Spleen (tissue), 11 donors: ENCODE results near the gene ZNF417. TPM values are rescaled to one million over a fixed set of nuclear protein-coding genes. Genes with fewer than 3 reads are reported as not detected.
"Not testable (repeated sequence)": the region's sequence is repeated elsewhere in the genome, so short reads cannot be mapped to it uniquely, and the experiment has no call there.

Source experiments
- DNase-seq: peaks from one replicate; pipeline ENCODE4 v3.0.0-alpha.2; 2020
- H3K27ac ChIP-seq, 8 donors: fragments of 200-600 bp; sonication (generic) in 7 of 8; 1 replicate in 4 of 8; 2 replicates in 4 of 8; pipeline versions ENCODE4 v1.5.0 to v1.8.0; 2016 to 2021; ENCODE audit warnings: inconsistent platforms in 4 of 8, mild to moderate bottlenecking in 4 of 8, moderate library complexity in 1 of 8
- H3K27me3 ChIP-seq, 7 donors: fragments of 200-600 bp; sonication (generic) in 6 of 7; replicated peaks in 1 of 7; 1 replicate in 4 of 7; 2 replicates in 3 of 7; pipeline versions ENCODE4 v1.5.0 to v1.8.0; 2016 to 2021; ENCODE audit warnings: inconsistent platforms in 3 of 7, mild to moderate bottlenecking in 1 of 7
- H3K36me3 ChIP-seq, 6 donors: fragments of 200-600 bp; sonication (generic) in 5 of 6; 1 replicate in 4 of 6; 2 replicates in 2 of 6; pipeline versions ENCODE4 v1.5.0 to v1.8.0; 2016 to 2021; ENCODE audit warnings: inconsistent platforms in 2 of 6
- H3K4me1 ChIP-seq, 6 donors: fragments of 200-600 bp; sonication (generic) in 5 of 6; 1 replicate in 3 of 6; 2 replicates in 3 of 6; pipeline versions ENCODE4 v1.5.0 to v1.8.0; 2016 to 2021; ENCODE audit warnings: inconsistent platforms in 3 of 6
- H3K4me3 ChIP-seq, 8 donors: fragments of 200-600 bp; sonication (generic) in 7 of 8; 1 replicate in 4 of 8; 2 replicates in 4 of 8; pipeline versions ENCODE4 v1.5.0 to v1.8.0; 2016 to 2021; ENCODE audit warnings: inconsistent platforms in 4 of 8, mild to moderate bottlenecking in 4 of 8, moderate library complexity in 2 of 8
- H3K9me3 ChIP-seq, 8 donors: fragments of 200-600 bp; sonication (generic) in 7 of 8; 1 replicate in 4 of 8; 2 replicates in 4 of 8; pipeline versions ENCODE4 v1.5.0 to v1.8.0; 2016 to 2021; ENCODE audit warnings: inconsistent platforms in 4 of 8
- POLR2A ChIP-seq, 3 donors: fragments of 450-650 bp; IDR thresholded peaks; one replicate each; pipeline ENCODE4 v1.5.1; 2017; ENCODE audit warnings: antibody characterized with exemption in 3 of 3, mild to moderate bottlenecking in 1 of 3
- POLR2AphosphoS5 ChIP-seq, 3 donors: sonication (generic); formaldehyde crosslinking; IDR thresholded peaks; one replicate each; pipeline ENCODE4 v1.5.1; 2017; ENCODE audit warnings: antibody characterized with exemption in 3 of 3
- WGBS, 5 donors: extraction: QIAGEN DNeasy Blood & Tissue Kit in 3 of 5; methylation state at CpG; one replicate each; pipeline versions ENCODE4 v1.1.5 to v1.1.7; 2013 to 2018; 5-methylcytosine and 5-hydroxymethylcytosine counted together
- intact Hi-C: fragments of 100-400 bp; cut with DNase I; formaldehyde crosslinking; loops from one replicate; pipeline ENCODE4 v1.15.0; 2023; ENCODE audit warnings: low total_unique reads
- polyA plus RNA-seq, 3 donors: library from polyadenylated mRNA; stranded (reverse); fragments of 200-250 nt; gene quantifications; one replicate each; pipeline ENCODE4 v1.2.1, GENCODE V29; 2013
- total RNA-seq, 7 donors: library from RNA; depleted of rRNA in 3 of 7; stranded (reverse); fragments of >200 nt in 3 of 7; fragmentation: NEBNext Ultra II Directional in 4 of 7; extraction: Animal tissue kit (Norgen Biotek cat#: 25700) in 4 of 7; gene quantifications; one replicate each; pipeline versions ENCODE4 v1.1.0 to v1.2.1, GENCODE V29; 2016 to 2021
- TF ChIP-seq, protein P1 (sequence below), 11 experiments: fragments of 200-600 bp in 7 of 11; fragments of 450-650 bp in 4 of 11; sonication (generic) in 4 of 11; IDR thresholded peaks in 8 of 11; conservative IDR thresholded peaks in 3 of 11; 1 replicate in 7 of 11; 2 replicates in 4 of 11; pipeline versions ENCODE4 v1.4.0 to v1.8.0; 2016 to 2021; ENCODE audit warnings: antibody characterized with exemption in 11 of 11, inconsistent platforms in 4 of 11, mild to moderate bottlenecking in 1 of 11
- donor health status: healthy with polysubstance abuse.
- donor health status: DM: no; HTN: no; CAD: no; lungs with moderate emphysema.
- donor health status: DM: no; HTN: no; CAD: no.
- donor health status: Bipolar disorder and iron deficiency.
- donor health status: healthy.
- donor health status: DM: no; HTN: no; CAD: no.
- donor health status: DM: yes; HTN: yes; CAD: no.

ZNF417 gene
- total and polyA plus RNA-seq, 10 donors, result 1.5 to 31.2 (median 24.3) TPM

DNA sequence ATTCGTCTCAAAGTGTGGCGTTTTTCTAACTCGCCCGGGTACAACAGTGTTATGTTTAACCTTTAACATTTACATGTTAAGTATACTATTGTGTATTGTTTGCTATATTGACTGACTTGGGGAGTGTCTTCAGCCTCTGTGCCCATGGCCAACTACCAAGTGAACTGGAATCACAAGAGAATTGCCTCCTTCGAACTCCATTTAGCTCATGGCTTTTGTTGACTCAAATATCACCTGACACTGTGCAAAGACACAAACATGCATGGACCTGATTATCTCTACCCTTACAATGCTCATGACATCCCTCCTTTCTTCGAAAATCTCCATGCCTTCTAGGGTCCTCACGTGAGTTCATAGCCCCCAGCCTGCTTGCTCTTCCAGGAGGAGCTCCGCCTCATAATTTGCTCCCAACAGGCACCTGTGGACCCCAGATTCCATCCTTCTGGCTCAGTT is 28.3 kb downstream of the ZNF417 start:
- Histone ChIP-seq H3K36me3 (peaks cover 0 to 37% (median 13%) of the 10 kb centered on the region in 6 donors), H3K4me1 (peaks cover 8 to 32% (median 22%) of the 10 kb centered on the region in 6 donors), H3K27ac (peak overlapping the region in 7 of 8 donors; percentile 79 to 89 (median 85)), H3K9me3 (peaks cover 0 to 56% (median 39%) of the 10 kb centered on the region in 8 donors), H3K27me3 (no peaks in the 10 kb centered on the region), H3K4me3 (peak overlapping the region; percentile 53 to 95 (median 82))
- intact Hi-C loops, result no loop called here
- WGBS, 5 donors, result 7 to 29% (median 14%) methylated on average over 8 of the region's 8 CpGs
- DNase-seq, result no peak
- TF ChIP-seq POLR2A (IDR thresholded peaks at IDR 0.05) (no peak), POLR2AphosphoS5 (IDR thresholded peaks at IDR 0.05) (no peak)
- TF ChIP-seq, protein P1, sequence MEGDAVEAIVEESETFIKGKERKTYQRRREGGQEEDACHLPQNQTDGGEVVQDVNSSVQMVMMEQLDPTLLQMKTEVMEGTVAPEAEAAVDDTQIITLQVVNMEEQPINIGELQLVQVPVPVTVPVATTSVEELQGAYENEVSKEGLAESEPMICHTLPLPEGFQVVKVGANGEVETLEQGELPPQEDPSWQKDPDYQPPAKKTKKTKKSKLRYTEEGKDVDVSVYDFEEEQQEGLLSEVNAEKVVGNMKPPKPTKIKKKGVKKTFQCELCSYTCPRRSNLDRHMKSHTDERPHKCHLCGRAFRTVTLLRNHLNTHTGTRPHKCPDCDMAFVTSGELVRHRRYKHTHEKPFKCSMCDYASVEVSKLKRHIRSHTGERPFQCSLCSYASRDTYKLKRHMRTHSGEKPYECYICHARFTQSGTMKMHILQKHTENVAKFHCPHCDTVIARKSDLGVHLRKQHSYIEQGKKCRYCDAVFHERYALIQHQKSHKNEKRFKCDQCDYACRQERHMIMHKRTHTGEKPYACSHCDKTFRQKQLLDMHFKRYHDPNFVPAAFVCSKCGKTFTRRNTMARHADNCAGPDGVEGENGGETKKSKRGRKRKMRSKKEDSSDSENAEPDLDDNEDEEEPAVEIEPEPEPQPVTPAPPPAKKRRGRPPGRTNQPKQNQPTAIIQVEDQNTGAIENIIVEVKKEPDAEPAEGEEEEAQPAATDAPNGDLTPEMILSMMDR (IDR thresholded peaks at IDR 0.05 in 8 of 11, conservative IDR thresholded peaks at IDR 0.05 in 3 of 11), result no peak

DNA sequence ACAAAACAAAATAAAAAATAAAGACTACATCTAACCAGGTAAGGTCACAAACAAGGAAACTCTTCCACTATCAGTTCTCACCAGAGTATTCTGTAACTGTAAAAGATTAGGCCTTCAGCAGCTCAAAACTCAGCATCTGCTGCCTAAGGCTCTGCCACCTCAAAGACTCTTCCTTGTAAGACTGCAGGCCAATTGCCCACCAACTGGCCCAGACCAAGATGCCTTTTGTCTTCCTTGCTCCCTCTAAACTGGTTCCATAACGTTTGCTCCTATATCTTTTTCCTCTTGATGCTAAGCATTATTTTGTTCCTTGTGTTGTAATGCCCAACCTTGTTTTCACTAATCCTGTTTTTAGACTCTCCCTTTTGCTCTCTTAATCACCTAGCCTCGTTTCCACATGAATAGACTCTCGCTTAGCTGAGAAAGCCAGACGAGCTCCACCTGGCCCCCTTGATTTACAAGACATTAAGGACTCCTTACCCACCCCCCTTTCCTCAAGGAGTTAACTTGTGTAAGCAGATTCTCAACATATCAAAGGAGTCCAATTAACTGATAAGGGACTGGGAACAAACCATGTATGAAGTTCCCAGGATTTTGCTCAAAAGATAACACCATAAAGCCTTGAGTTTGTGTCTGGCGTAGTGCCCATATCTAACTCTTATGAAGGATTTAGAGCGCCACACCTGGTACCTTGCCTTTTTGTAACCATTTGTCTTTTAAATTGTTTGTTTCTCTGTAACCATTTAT is 29.0 kb downstream of the ZNF417 start:
- H3K27ac ChIP-seq, result no peak overlapping the region
- H3K27me3 ChIP-seq, result no peaks in the 10 kb centered on the region
- intact Hi-C loops, result no loop called here
- H3K36me3 ChIP-seq, result peaks cover 0 to 45% (median 16%) of the 10 kb centered on the region in 6 donors
- H3K4me1 ChIP-seq, result peaks cover 8 to 32% (median 22%) of the 10 kb centered on the region in 6 donors
- H3K4me3 ChIP-seq, result peak overlapping the region in 6 of 8 donors; percentile 71 to 95 (median 82)
- no peak for DNase-seq
- peaks cover 0 to 60% (median 46%) of the 10 kb centered on the region in 8 donors for H3K9me3 ChIP-seq
- TF ChIP-seq POLR2A (IDR thresholded peaks at IDR 0.05), result no peak
- no peak for TF ChIP-seq POLR2AphosphoS5 (IDR thresholded peaks at IDR 0.05)
- TF ChIP-seq, protein P1 (IDR thresholded peaks at IDR 0.05 in 8 of 11, conservative IDR thresholded peaks at IDR 0.05 in 3 of 11), result no peak
- 47 to 63% (median 54%) methylated on average over 6 of the region's 6 CpGs for WGBS, 5 donors

- TF ChIP-seq, protein P1 (IDR thresholded peaks at IDR 0.05 in 8 of 11, conservative IDR thresholded peaks at IDR 0.05 in 3 of 11), result no peak
- TF ChIP-seq POLR2AphosphoS5 (IDR thresholded peaks at IDR 0.05), result no peak
- H3K27me3 ChIP-seq, result no peaks in the 10 kb centered on the region
- no peak overlapping the region for H3K4me3 ChIP-seq
- peaks cover 0 to 60% (median 46%) of the 10 kb centered on the region in 8 donors for H3K9me3 ChIP-seq
- H3K4me1 ChIP-seq, result peaks cover 8 to 32% (median 22%) of the 10 kb centered on the region in 6 donors
- peaks cover 0 to 45% (median 16%) of the 10 kb centered on the region in 6 donors for H3K36me3 ChIP-seq
- DNase-seq, result no peak
- intact Hi-C loops, result no loop called here
- H3K27ac ChIP-seq, result no peak overlapping the region
- 89 to 97% (median 92%) methylated on average over 3 of the region's 3 CpGs for WGBS, 5 donors
Measured at GRCh38 chr19:57886046-57886445, 30.3 kb downstream of the ZNF417 start.

GRCh38 chr19:57873883-57874799 is 42.3 kb downstream of the ZNF417 start:
- H3K9me3 ChIP-seq, result peaks cover 35 to 98% (median 97%) of the 10 kb centered on the region in 8 donors

More at GRCh38 chr19:57873883-57874799, 42.3 kb downstream of the ZNF417 start:
- DNase-seq, H3K4me1 ChIP-seq, intact Hi-C loops, H3K27me3 ChIP-seq, H3K27ac ChIP-seq: not testable (repeated sequence)
- WGBS, 5 donors, result 94 to 98% (median 96%) methylated on average over 8 of the region's 8 CpGs
- H3K4me3 ChIP-seq, result peak overlapping the region in 1 of 8 donors; percentile 2
- H3K36me3 ChIP-seq, result peaks cover 4 to 84% (median 46%) of the 10 kb centered on the region in 6 donors
